GM21447 (cell line): ENCODE data around the gene TNN.
"Not testable (repeated sequence)": the region's sequence is repeated elsewhere in the genome, so short reads cannot be mapped to it uniquely, and the experiment has no call there.

Experiments used
- ATAC-seq: cut with Tn5 transposase; IDR thresholded peaks from one replicate; pipeline ENCODE4 v1.9.1; 2021; ENCODE audit not compliant: unreplicated experiment

Gene TNN

DNA sequence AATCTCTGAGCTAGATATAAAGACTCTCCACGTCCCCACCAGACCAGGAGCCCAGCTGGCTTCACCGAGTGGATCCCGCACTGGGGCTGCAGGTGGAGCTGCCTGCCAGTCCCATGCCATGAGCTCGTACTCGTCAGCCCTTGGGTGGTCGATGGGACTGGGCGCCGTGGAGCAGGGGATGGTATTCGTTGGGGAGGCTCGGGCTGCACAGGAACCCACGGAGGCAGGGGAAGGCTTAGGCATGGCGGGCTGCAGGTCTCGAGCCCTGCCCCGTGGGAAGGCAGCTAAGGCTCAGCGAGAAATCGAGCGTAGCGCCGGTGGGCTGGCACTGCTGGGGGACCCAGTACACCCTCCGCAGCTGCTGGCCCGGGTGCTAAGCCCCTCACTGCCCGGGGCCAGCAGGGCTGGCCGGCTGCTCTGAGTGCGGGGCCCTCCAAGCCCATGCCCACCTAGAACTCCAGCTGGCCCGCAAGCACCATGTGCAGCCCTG lies 40.7 kb downstream of the TNN start:
- not testable (repeated sequence) for ATAC-seq

- no peak for ATAC-seq
Observed at GRCh38 chr1:175114996-175115395, 47.4 kb downstream of the TNN start.

- no peak for ATAC-seq
Observed at GRCh38 chr1:175116210-175116798, 48.7 kb downstream of the TNN start.

DNA sequence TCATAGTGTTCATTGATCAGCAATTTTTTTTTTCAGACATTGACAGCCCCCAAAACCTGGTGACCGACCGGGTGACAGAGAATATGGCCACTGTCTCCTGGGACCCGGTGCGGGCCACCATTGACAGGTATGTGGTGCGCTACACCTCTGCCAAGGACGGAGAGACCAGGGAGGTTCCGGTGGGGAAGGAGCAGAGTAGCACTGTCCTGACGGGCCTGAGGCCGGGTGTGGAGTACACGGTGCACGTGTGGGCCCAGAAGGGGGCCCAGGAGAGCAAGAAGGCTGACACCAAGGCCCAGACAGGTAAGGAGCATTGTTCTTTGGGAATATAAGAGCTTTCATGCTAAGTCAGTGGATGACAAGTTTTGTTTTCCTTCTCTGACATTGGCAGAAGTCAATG lies 49.3 kb downstream of the TNN start:
- ATAC-seq: no peak

- no peak for ATAC-seq
Observed at GRCh38 chr1:175118375-175119367, 51.0 kb downstream of the TNN start.

- no peak for ATAC-seq
Observed at GRCh38 chr1:175120511-175120910, 52.9 kb downstream of the TNN start.

DNA sequence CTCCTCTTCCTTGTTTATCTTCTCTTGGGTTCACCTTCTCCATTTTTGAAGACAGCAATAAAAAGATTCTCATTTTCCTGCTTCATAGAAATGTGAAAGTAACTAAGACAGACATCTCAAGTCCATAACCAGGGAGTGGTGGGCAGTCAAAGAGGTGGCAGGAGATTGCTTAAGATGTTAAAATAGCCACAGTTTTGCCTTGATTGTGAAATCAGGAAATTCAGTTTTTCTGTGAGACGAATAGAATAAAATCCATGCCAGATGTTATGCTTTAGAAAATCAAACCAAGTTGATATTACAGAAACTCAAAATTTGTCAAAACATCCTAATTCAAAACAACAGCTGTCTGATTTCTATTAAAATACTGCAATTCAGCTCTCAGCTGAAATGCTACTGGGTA lies 57.2 kb downstream of the TNN start:
- ATAC-seq: no peak

DNA sequence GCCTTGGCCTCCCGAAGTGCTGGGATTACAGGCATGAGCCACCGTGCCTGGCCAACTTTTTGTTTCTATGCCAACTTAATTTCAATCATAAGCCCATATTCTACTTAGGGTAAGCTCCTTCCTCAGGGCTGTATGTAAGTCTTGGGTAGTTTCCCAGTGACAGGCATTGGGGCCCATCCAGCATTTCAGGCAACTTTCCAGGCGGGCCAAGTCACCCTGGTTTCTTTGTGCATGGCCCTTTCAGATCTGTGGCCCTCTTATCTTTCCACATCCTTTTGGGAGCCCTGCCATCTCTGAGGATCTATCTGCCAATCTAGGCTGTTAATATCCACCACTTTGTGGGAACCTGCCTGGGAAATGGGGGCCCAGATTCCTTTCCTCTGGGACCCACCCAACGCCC lies 58.7 kb downstream of the TNN start:
- no peak for ATAC-seq

DNA sequence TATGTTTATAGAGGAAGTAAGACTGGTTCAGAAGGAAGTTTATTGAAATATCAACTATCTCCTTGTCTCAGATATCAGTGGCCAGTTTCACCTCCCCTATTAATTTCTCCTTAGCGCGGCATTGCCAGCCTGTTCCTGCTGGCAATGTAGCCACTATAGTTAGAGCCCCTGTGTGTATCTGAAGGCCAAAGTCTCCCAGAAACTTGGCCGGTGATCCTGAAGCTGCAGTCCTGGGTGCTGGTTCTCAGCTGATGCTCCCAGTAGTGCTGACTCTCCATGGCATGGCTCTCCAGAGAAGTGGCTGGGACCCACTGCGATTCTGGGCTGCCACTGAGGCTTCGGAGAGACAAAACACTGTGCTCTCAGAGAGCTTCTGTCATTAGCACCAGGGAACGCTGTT lies 59.9 kb downstream of the TNN start:
- ATAC-seq: no peak

GRCh38 chr1:175128523-175128922 lies 60.9 kb downstream of the TNN start:
- no peak for ATAC-seq

DNA sequence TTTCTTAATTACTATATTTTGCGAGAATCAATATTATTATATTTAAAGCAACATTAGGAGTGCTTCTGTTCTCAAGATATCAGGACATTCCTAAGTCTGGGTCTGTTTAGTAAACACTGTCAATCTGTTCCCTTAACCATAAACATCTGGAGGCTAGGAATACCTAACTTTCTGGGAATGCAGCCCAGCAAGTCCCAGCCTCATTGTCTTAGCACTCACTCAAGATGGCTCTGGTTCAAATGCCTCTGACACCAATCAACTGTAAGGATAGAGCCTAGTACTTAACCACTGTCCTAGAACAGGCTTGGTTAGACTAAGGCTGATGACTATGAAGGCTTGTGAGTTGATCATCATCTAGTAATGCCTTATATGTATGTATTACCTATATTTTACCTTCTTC lies 61.5 kb downstream of the TNN start:
- no peak for ATAC-seq

DNA sequence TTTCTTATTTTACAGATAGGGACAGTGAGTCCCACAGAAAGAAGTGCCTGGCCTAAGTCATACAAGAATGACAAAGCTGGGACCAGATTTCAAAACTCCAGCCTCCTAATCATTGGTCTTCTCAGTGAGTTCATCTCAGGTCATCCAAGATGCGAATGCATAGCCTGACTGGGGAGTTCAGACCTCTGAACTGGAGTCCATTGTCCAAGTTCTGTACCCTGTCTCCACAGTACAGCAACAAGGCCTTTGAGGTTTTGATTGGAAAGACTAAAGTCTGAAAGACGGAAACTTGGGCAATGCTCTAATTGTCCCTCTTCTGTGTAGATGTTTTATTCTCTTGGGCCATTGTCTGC lies 62.0 kb downstream of the TNN start:
- ATAC-seq: no peak

DNA sequence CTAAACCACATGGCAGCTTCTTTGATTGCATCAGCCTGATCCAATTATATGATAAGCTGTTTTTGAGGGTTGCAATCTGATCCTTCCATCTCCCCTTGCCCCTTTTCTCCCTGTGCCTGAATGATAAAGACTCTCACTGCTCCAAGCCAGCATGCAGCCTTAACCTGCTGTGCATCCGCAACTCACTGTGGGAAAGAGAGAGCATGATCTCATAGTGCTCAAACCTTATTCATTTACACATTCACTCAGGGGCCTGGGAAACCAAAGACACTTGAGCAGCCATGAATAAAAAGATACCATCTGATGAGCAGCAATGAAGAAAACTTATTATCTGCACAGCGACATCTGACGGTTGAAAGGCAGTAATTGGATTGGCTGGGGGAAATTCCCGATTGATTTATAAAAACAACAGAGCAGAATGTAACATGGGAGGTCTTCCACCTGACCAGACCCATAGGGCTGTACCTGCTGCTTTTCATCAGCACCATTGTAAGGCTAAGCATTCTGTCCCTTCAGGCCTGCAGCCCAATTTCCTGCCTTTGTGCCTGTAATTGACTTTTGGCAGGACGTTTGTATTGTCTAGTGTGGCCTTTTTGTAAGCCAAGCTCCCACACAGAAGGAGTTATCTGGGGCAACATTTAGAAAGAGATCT lies 62.5 kb downstream of the TNN start:
- no peak for ATAC-seq

DNA sequence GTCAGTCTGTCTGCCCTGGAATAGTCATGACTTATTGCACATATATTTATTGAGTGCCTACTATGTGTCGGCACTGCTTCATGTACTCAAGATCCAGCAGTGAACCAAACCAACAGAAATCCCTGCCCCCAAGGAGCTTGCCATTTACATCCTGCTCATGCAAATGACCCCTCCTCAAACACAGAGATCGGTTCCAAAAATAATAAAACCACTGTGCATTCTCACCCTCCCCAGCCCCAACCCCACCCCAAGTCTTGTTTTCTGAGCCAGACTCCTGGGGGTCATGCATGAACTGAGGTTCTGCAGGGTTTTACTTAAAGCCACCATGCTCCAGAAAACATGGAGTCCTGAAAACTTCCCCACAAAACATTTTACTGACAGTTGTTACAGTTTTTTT lies 63.0 kb downstream of the TNN start:
- ATAC-seq: no peak

- ATAC-seq: no peak
Observed at GRCh38 chr1:175131095-175131494, 63.5 kb downstream of the TNN start.

DNA sequence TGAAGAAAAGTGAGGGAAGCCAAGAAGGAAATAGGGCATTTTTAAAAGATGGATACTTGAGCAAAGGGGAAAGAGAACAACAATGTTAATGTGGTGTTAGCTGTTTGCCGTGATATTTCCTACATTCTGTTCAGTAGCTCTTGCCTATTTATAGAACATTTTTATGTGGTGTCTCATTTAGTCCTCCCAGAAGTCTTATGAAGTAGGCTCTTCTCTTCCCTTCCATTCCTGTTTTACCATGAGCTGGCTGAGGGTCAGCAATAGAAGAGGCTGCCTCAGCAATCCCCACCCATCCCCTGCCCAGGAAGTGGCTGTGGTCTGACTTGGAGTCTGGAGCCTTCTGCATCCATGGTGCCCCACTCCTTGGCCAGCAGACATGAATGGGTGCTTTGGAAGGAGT lies 64.8 kb downstream of the TNN start:
- no peak for ATAC-seq

DNA sequence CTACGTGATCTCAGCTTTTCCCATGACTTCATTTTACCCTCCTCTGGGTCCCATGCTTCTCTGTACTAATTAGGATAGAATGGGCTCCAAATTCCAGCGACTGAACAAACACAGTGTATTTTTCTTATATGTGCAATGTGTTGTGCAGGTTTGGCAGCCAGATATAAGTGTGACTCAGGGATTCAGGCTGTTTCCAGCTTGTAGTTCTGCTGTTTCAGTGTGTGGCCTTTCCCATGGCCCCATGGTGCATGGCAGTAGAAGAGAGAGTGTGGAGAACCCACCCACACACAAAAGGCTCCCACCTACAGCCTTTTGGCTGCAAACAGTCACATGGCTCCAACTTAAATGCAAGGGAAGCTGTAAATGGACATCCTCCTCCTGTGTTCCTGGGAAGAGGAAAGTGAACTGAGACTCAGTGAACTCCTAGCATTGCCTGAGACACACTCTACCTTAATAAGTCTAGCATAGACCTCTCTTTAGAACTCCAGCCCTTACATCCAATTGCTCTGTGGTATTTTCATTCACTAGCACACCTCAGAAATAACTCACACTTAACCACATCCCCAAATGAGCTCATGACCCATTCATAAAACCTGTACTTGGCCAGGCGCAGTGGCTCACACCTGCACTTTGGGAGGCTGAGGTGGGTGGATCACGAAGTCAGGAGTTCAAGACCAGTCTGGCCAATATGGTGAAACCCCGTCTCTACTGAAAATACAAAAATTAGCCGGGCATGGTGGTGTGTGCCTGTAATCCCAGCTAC lies 66.2 kb downstream of the TNN start:
- ATAC-seq: no peak

DNA sequence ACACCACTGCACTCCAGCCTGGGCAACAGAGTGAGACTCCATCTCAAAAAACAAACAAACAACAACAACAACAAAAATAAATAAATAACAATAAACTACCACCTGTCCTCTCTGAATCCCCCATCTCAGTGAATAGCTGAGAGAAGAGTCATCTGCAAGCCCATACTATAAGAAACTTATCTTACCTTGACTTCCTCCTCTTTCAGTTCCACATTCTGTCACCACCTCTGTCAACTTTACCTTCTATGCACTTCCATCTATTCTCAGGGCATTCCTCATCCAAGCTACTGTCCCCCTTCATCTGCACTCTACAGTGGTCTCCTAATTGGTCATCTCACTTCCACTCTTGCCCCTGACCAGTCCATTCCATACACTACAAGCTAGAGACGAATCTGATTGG lies 66.9 kb downstream of the TNN start:
- ATAC-seq: no peak

DNA sequence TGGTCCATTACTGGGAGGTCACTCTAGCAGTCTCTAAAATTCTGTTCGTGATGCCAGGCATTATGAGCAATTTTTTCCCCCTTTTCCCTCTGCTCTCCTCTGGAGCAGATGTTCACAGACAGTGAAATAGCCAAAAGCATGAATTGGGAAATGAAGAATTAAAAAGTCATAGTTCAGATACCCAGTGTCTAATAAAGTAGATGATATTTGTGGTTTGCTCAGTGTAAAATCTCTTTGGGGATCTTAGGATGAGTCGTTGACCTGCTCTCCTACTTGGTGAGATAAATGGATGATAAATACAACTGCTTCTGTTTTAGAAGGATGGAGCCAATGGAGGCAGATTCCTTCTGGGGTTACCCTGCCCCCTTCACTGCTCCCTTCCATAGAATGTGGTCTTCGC lies 68.6 kb downstream of the TNN start:
- no peak for ATAC-seq

- no peak for ATAC-seq
Observed at GRCh38 chr1:175137369-175137768, 69.7 kb downstream of the TNN start.

GRCh38 chr1:175138579-175138978 lies 70.9 kb downstream of the TNN start:
- no peak for ATAC-seq
